Cardiac fibroblast (primary cell): ENCODE measurements around the gene MSL1.
"Not testable (repeated sequence)": the region's sequence is repeated elsewhere in the genome, so short reads cannot be mapped to it uniquely, and the experiment has no call there.

Experiments used
- DNase-seq, 2 donors: peaks; one replicate each; pipeline versions ENCODE4 v3.0.0 to v3.0.0-alpha.2; 2010; ENCODE audit warnings: low read depth in 2 of 2
- H3K4me3 ChIP-seq, 2 donors: replicated peaks in 1 of 2; 1 replicate in 1 of 2; 2 replicates in 1 of 2; pipeline ENCODE4 v1.5.1; 2011; ENCODE audit warnings: low read depth in 2 of 2, low read length in 2 of 2, mild to moderate bottlenecking in 2 of 2, moderate library complexity in 1 of 2
- CTCF ChIP-seq: IDR thresholded peaks from one replicate; pipeline ENCODE4 v1.5.1; 2011; ENCODE audit warnings: low read depth, mild to moderate bottlenecking, low read length, inconsistent platforms

The MSL1 gene

GRCh38 chr17:40135817-40136216 is 14.0 kb downstream of the MSL1 start:
- no peak for DNase-seq
- TF ChIP-seq CTCF = no peak
- H3K4me3 ChIP-seq = no peak overlapping the region

- TF ChIP-seq CTCF = no peak
- H3K4me3 ChIP-seq = peak overlapping the region; percentile 53 to 64
- DNase-seq = no peak
These were observed 17.8 kb downstream of the MSL1 start for GRCh38 chr17:40139566-40140058.

- H3K4me3 ChIP-seq, DNase-seq: not testable (repeated sequence)
These were observed 21.4 kb downstream of the MSL1 start for GRCh38 chr17:40143166-40143565.

GRCh38 chr17:40145476-40145875 is 23.7 kb downstream of the MSL1 start:
- TF ChIP-seq CTCF = no peak
- no peak overlapping the region for H3K4me3 ChIP-seq
- no peak for DNase-seq

- H3K4me3 ChIP-seq = no peak overlapping the region
- no peak for DNase-seq
- no peak for TF ChIP-seq CTCF
These were observed 26.8 kb downstream of the MSL1 start for GRCh38 chr17:40148527-40148926.

- no peak for TF ChIP-seq CTCF
- DNase-seq = no peak
- no peak overlapping the region for H3K4me3 ChIP-seq
These were observed 28.5 kb downstream of the MSL1 start for GRCh38 chr17:40150276-40150675.

- no peak overlapping the region for H3K4me3 ChIP-seq
- DNase-seq = no peak
- TF ChIP-seq CTCF = no peak
These were observed 29.7 kb downstream of the MSL1 start for GRCh38 chr17:40151414-40151963.
